C4-2B (cell line): ENCODE results near the gene PRRT1.

Experiments used
- ZFX ChIP-seq: fragments of 450-650 bp; IDR thresholded peaks from 2 replicates; pipeline ENCODE4 v1.6.1; 2017
- TF ChIP-seq, protein P1 (sequence below): fragments of 450-650 bp; conservative IDR thresholded peaks from 2 replicates; pipeline ENCODE4 v1.5.1; 2017; ENCODE audit warnings: mild to moderate bottlenecking

DNA sequence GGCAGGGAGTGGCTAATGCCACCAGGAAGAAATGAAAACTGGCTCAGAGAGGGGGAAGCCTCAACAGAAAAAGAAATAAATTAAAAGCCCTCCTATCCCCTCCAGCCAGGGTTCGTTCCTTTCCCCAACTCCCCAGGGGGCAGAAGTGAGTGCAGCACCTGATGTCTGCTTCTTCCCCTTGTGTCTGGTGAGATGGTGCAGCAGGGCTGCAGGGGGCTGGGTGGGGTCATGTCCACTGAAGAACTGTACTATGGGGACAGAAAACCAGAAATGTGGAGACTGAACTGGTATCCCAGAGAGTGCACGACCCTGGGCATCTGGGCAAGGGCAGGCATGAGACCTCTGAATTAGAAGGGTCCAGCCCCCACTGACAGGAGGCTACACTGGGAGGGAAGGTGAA, 16.6 kb upstream of the PRRT1 start:
- TF ChIP-seq, protein P1, sequence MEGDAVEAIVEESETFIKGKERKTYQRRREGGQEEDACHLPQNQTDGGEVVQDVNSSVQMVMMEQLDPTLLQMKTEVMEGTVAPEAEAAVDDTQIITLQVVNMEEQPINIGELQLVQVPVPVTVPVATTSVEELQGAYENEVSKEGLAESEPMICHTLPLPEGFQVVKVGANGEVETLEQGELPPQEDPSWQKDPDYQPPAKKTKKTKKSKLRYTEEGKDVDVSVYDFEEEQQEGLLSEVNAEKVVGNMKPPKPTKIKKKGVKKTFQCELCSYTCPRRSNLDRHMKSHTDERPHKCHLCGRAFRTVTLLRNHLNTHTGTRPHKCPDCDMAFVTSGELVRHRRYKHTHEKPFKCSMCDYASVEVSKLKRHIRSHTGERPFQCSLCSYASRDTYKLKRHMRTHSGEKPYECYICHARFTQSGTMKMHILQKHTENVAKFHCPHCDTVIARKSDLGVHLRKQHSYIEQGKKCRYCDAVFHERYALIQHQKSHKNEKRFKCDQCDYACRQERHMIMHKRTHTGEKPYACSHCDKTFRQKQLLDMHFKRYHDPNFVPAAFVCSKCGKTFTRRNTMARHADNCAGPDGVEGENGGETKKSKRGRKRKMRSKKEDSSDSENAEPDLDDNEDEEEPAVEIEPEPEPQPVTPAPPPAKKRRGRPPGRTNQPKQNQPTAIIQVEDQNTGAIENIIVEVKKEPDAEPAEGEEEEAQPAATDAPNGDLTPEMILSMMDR = no peak
- no peak for TF ChIP-seq ZFX
